Fibroblast of skin of left quadriceps (primary cell): ENCODE results near the gene CCNO.

Experiments used
- DNase-seq, 2 experiments: peaks; one replicate each; pipeline ENCODE4 v3.0.0-alpha.2; 2013; ENCODE audit warnings: low read depth in 2 of 2

CCNO gene

DNA sequence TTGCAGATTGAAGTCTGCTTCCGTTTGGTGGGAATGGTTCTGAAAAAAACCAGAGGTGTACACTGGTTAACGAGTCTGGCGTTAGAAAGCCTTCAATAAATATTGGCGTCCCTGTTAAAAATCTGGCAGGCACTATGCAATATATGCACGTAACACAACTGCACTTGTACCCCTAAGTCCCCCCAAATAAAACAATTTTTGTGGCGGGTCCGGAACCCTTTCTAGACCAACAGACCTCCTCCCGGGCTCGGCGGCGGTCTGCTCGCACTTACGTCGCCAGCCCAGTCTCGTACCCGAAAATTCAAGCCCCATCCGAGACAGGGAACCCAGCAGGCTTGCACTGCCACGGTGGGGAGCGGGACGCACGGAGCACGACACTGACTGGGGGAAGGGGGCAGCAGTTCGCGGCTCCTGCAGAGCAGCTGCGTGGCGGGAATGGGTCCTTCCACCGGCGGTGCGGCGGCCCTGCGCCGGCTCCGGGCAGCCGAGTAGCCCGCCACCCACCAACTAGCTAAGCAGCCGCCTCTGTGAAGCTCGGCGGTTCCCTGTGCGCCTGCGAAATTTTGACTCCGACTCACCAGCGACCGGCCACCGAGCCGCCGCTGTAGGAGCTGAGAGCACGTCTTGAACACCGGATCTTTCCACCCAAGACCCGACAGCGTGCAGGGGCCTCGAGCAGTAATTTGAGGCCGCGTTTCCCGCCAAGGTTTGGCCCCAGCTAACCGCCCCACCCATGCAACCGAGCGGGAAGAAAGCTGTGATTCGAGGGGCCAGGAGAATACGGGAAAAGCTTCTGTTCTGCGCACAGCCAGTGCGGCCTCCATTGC, 10.2 kb downstream of the CCNO start:
- DNase-seq: no peak

GRCh38 chr5:55222092-55222984, 11.1 kb downstream of the CCNO start:
- DNase-seq: no peak

DNA sequence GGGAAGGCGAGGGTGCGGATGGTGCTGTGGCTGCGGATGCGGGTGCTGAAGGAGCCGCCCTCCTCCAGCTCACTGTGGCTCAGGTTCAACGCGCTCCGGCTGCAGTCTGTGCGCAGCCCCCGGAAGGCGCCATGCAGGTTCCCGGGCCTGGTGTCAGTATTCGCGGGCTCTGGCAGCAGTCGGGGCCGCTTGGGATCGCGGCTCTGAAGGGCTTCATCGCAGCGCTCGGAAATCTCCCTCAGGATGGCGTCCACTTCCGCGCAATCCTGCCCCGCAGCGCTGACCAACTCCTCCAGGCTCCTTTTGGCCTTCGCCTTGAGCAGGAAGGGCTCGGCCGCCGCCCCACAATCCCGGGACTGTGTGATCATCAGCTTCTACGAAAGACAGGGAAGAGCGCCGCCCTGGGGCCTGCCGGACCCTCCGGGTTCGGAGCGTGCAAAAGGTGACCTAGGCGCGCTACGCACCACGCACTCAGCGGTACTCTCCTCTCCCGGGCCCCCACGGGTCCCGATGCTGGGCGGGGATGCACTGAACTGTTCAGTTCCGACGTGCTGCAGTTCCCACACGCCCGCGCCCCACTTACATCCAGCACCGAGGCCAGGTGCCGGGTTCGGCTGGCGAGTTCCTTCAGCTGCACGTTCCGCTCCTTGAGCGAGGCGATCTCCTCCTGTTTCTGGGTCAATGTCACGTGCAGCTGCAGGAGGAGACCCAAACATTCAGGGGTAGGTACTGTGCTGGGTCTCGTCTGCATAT, 12.8 kb downstream of the CCNO start:
- no peak for DNase-seq

DNA sequence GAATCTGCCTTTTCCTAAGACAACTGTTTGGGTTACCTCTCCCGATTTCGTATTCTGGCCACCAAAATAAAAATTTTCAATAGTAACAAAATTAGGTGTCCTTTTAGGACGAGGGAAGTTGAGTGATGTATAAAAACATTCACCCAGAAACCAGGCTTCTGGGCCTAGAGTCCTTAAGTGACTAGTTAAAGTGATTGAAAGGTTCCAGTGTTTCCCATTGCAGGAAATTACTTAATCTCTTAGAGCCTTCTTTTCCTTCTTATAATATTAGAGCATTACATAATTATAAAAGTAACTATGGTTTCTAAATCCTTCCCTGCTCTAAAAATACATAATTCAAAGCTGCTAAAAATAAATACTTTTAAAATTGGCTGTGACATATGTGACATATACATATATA, 13.6 kb downstream of the CCNO start:
- DNase-seq: no peak

GRCh38 chr5:55218967-55219366, 14.4 kb downstream of the CCNO start:
- no peak for DNase-seq

GRCh38 chr5:55211184-55211874, 22.1 kb downstream of the CCNO start:
- no peak for DNase-seq

GRCh38 chr5:55205001-55205400, 28.4 kb downstream of the CCNO start:
- no peak for DNase-seq

DNA sequence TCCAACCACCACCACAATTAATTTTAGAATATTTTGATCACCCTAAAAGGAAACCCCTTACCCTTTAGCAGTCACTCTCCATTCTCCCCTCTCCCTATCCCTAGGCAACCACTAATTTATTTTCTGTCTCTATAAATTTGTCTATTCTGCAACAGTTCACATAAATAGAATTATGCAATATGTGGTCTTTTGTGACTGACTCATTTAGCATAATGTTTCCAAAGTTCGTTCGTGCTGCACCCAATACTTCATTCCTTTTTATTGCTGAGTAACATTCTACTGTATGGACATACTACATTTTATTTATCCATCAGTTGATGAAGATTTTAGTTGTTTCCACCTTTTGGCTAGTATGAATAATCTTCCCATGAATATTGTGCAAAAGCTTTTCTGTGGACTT, 42.2 kb downstream of the CCNO start:
- DNase-seq: no peak

DNA sequence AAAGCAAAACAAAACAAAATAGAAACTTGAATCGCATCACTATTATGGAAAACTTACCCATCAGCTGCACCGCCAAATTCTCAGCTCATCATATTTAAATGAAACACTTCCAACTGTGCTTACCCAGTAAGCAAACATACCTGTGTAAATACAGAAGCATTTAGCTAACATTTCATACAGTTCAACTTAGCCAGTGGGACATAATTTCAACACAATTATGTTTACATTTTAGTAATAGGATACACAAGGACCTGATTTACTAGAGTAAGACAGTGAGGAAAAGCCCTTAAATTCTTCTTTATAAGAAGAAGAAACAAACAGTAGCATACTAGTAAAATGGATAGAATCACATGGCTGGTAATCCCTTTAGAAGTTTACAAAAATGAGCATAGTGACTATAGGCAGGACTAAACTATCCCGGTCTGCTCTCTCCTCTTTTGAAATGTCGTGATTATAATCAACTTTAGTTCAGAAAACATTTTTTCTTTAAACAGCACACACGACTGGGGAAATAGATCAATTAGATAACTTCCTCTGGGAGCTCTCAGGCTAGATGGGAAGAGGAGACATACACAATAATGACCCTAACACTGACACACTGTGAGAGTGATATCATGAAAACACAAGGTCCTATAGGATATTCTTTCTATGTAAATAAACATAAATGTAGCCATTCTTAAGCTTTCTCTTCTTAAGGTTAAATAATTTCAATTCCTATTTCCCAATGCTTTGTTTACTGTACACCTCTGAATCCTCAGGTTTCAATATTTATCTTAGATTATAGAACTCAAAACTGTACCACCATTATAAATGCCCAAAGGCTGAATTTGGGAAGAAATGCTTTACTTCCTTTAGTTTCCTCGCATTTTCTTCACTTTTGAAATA, 44.5 kb downstream of the CCNO start:
- no peak for DNase-seq

- no peak for DNase-seq
These were observed 46.0 kb downstream of the CCNO start for GRCh38 chr5:55187370-55187769.
